Neutrophil (primary cell): ENCODE measurements around the gene VAV3.
"Not testable (repeated sequence)": the region's sequence is repeated elsewhere in the genome, so short reads cannot be mapped to it uniquely, and the experiment has no call there.

Source experiments
- H3K27ac ChIP-seq: fragments of 200-600 bp; sonication (generic); 2 replicates; pipeline ENCODE4 v1.5.1; 2016; ENCODE audit warnings: mild to moderate bottlenecking, moderate library complexity
- H3K27me3 ChIP-seq: fragments of 200-600 bp; sonication (generic); 2 replicates; pipeline ENCODE4 v1.6.0; 2016; ENCODE audit warnings: mild to moderate bottlenecking
- H3K36me3 ChIP-seq: fragments of 200-600 bp; sonication (generic); 2 replicates; pipeline ENCODE4 v1.5.1; 2017
- H3K4me1 ChIP-seq, 2 experiments: fragments of 200-600 bp in 1 of 2; sonication (generic) in 1 of 2; 1 replicate in 1 of 2; 2 replicates in 1 of 2; pipeline versions ENCODE4 v1.5.1 to v1.6.1; 2013 to 2016; ENCODE audit warnings: low read depth in 1 of 2, low read length in 1 of 2, mild to moderate bottlenecking in 1 of 2, moderate library complexity in 1 of 2; ENCODE audit not compliant: control insufficient read depth in 1 of 2, insufficient read depth in 1 of 2
- H3K4me3 ChIP-seq, 2 experiments: fragments of 200-600 bp in 1 of 2; sonication (generic) in 1 of 2; 1 replicate in 1 of 2; 2 replicates in 1 of 2; pipeline ENCODE4 v1.5.1; 2013 to 2016; ENCODE audit warnings: low read depth in 1 of 2, low read length in 1 of 2, mild to moderate bottlenecking in 1 of 2, moderate library complexity in 1 of 2
- H3K9me3 ChIP-seq: fragments of 200-600 bp; sonication (generic); 2 replicates; pipeline ENCODE4 v1.5.1; 2016
- TF ChIP-seq, protein P1 (sequence below): fragments of 200-600 bp; sonication (generic); IDR thresholded peaks from 2 replicates; pipeline ENCODE4 v1.5.1; 2016; ENCODE audit warnings: antibody characterized with exemption

Gene VAV3

DNA sequence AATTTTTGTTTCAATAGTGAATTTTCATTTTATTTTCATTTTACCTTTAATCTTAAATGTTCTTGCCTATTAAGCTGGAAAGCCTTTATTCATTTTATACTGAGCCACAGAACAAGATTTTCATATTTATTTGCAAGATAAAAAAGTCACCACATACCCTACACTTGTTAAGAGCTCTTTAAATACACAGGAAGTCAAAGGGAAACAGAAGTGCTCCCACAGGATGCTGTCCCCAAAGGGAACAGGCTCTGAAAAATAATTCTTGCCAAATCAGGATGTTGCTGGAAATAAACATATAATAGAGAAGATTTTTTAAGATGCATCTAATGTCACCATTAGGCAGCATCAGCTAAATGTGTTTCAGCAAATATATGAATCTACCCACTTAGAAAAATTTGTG is 113.6 kb downstream of the VAV3 start:
- TF ChIP-seq, protein P1, sequence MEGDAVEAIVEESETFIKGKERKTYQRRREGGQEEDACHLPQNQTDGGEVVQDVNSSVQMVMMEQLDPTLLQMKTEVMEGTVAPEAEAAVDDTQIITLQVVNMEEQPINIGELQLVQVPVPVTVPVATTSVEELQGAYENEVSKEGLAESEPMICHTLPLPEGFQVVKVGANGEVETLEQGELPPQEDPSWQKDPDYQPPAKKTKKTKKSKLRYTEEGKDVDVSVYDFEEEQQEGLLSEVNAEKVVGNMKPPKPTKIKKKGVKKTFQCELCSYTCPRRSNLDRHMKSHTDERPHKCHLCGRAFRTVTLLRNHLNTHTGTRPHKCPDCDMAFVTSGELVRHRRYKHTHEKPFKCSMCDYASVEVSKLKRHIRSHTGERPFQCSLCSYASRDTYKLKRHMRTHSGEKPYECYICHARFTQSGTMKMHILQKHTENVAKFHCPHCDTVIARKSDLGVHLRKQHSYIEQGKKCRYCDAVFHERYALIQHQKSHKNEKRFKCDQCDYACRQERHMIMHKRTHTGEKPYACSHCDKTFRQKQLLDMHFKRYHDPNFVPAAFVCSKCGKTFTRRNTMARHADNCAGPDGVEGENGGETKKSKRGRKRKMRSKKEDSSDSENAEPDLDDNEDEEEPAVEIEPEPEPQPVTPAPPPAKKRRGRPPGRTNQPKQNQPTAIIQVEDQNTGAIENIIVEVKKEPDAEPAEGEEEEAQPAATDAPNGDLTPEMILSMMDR = no peak
- H3K4me1 ChIP-seq = peaks cover 14 to 15% of the 10 kb centered on the region in 2 experiments
- no peak overlapping the region for H3K27ac ChIP-seq
- H3K4me3 ChIP-seq = no peak overlapping the region
- no peaks in the 10 kb centered on the region for H3K27me3 ChIP-seq
- H3K9me3 ChIP-seq = no peaks in the 10 kb centered on the region
- no peaks in the 10 kb centered on the region for H3K36me3 ChIP-seq

DNA sequence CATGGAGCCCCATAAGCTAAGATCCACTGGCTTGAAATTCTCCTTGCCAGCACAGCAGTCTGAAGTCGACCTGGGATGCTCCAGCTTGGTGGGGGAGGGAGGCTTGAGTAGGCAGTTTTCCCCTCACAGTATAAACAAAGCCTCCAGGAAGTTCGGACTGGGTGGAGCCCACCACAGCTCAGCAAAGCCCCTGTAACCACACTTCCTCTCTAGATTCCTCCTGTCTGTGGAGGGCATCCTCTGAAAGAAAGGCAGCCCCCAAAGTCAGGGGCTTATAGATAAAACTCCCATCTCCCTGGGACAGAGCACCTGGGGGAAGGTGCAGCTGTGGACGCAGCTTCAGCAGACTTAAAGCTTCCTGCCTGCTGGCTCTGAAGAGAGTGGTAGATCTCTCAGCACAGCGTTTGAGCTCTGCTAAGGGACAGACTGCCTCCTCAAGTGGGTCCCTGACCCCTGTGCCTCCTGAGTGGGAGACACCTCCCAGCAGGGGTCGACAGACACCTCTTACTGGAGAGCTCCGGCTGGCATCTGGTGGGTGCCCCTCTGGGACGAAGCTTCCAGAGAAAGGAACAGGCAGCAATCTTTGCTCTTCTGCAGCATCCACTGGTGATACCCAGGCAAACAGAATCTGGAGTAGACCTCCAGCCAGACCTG is 120.3 kb downstream of the VAV3 start:
- H3K4me3 ChIP-seq, H3K27ac ChIP-seq, H3K36me3 ChIP-seq, H3K27me3 ChIP-seq, H3K9me3 ChIP-seq: not testable (repeated sequence)
- peaks cover 9 to 23% of the 10 kb centered on the region in 2 experiments for H3K4me1 ChIP-seq

DNA sequence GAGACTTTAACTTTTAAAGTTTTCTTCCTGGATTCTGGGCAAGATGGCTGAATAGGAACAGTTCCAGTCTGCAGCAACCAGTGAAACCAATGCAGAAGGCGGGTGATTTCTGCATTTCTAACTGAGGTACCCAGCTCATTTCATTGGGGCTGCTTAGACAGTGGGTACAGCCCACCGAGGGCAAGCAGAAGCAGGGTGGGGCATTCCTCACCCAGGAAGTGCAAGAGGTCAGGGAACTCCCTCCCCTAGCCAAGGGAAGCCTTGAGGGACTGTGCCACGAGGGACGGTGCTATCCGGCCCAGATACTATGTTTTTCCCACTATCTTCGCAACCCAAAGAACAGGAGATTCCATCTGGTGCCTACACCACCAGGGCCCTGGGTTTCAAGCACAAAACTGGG is 121.0 kb downstream of the VAV3 start:
- Histone ChIP-seq H3K36me3 (no peaks in the 10 kb centered on the region), H3K4me1 (peaks cover 9 to 23% of the 10 kb centered on the region in 2 experiments), H3K9me3 (no peaks in the 10 kb centered on the region), H3K4me3 (no peak overlapping the region), H3K27ac (no peak overlapping the region), H3K27me3 (no peaks in the 10 kb centered on the region)
- TF ChIP-seq, protein P1 = no peak

DNA sequence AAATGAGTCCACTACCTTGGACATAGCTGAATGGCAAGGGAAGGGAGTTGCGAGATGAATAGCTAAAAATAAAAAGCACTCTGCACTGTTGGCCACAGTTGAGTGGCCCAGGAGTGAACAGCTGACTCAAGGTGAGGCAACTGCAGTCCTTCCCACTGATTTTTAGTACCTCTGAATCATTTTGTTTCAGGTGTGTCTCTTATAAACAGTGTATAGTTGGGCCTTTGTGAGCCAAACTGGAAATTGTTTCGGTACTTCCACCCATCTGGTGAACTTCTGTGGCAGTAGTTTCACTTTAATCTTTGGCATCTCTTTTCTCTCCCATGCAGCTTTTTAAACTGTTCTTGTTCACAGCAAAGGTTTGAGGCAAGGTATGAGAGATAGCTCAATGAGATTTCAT is 122.7 kb downstream of the VAV3 start:
- Histone ChIP-seq H3K27ac (peak overlapping the region; percentile 36), H3K36me3 (no peaks in the 10 kb centered on the region), H3K4me3 (no peak overlapping the region), H3K27me3 (no peaks in the 10 kb centered on the region), H3K9me3 (no peaks in the 10 kb centered on the region), H3K4me1 (peaks cover 9 to 23% of the 10 kb centered on the region in 2 experiments)
- TF ChIP-seq, protein P1 = no peak

DNA sequence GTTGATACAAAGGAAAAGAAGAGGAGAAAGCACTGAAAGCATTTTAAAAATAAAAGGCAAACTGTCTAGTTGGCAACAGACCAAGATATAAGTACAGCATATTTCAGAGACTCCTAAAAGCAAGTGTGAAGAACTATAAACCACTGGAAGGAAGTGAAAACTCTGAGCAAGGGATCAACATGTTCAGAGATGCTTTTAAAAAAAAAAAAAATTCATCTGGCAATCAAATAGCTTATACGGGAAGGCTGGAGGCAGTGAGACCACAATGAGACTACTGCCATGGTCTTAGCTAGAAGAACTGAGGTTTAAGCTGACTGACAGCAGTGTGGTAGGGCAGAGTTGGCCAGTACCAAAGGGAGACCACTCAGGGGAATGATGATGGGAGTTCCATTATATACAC is 124.3 kb downstream of the VAV3 start:
- TF ChIP-seq, protein P1 = no peak
- Histone ChIP-seq H3K27ac (no peak overlapping the region), H3K4me1 (peaks cover 9 to 17% of the 10 kb centered on the region in 2 experiments), H3K27me3 (no peaks in the 10 kb centered on the region), H3K4me3 (no peak overlapping the region), H3K9me3 (no peaks in the 10 kb centered on the region), H3K36me3 (no peaks in the 10 kb centered on the region)

DNA sequence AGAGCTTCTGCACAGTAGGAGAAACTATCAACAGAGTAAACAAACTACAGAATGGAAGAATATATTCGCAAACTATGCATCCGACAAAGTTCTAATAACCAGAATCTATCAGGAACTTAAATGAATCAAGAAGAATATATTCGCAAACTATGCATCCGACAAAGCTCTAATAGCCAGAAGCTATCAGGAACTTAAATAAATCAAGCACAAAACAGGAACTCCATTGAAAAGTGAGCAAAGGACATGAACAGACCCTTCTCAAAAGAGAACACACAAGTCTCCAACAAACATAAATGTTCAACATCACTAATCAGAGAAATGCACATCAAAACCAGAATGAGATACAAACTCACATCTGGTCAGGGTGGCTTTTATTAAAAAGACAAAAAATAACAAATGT is 126.9 kb downstream of the VAV3 start:
- Histone ChIP-seq H3K4me1 (peaks cover 11 to 19% of the 10 kb centered on the region in 2 experiments), H3K27ac (no peak overlapping the region), H3K27me3 (no peaks in the 10 kb centered on the region), H3K4me3 (no peak overlapping the region), H3K9me3 (no peaks in the 10 kb centered on the region), H3K36me3 (no peaks in the 10 kb centered on the region)
- TF ChIP-seq, protein P1 = no peak
